ENCODE measurements around the gene NF1.
A peak's percentile ranks its signal among the peaks of the same experiment; 100 is the strongest.
"Not testable (repeated sequence)": the region's sequence is repeated elsewhere in the genome, so short reads cannot be mapped to it uniquely, and the experiment has no call there.

Gene NF1

GRCh38 chr17:31309556-31309955, 214.8 kb downstream of the NF1 start:
- peak; percentile 28 for DNase-seq

DNA sequence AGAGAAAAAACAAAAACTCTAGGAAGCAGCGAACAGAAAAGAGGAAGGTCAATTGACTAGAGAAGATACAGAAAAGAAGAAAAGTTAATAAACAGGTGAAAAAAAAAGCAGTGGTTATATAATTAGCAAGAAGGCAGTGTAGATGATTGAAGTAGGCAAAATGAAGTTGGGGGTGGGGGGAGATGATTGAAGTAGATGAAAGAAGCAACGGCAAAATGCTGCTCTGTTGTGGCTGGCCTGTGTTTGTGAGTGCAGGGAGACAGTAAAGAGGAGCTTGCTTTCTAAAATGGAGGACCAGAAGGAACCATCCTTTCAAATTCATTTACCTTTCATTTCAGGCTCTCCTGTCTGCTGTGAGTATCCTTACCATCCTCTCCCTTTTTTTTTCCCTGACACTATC, 215.5 kb downstream of the NF1 start:
- DNase-seq, result peak; percentile 53

DNA sequence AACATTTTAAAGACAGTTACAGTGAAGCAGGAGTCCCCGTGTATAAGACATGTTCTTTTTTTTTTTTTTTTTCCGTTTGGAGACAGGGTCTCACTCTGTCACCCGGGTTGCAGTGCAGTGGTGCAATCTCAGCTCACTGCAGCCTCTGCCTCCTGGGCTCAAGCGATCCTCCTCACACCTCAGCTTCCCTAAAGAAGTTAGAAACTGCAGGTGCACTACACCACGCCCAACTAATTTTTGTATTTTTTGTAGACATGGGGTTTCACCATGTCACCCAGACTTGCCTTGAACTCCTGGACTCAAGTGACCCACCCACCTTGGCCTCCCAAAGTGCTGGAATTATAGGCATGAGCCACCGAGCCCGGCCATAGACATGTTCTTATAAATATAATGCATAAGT, 216.1 kb downstream of the NF1 start:
- DNase-seq, result peak; percentile 37

GRCh38 chr17:31311526-31311925, 216.7 kb downstream of the NF1 start:
- peak; percentile 31 for DNase-seq

- DNase-seq, result peak; percentile 52
Measured at GRCh38 chr17:31312223-31312622, 217.4 kb downstream of the NF1 start.

- DNase-seq, result peak; percentile 72
Measured at GRCh38 chr17:31313982-31314781, 219.4 kb downstream of the NF1 start, which contains the start of gene EVI2B. Gene EVI2B, minus strand, starts transcription at chr17:31314054. Its CDS starts 8,445 bp downstream, at chr17:31305609.

- DNase-seq, result no peak
Measured at GRCh38 chr17:31314782-31315100, 220.0 kb downstream of the NF1 start.

GRCh38 chr17:31318298-31318801, 223.6 kb downstream of the NF1 start:
- peak; percentile 75 for DNase-seq

DNA sequence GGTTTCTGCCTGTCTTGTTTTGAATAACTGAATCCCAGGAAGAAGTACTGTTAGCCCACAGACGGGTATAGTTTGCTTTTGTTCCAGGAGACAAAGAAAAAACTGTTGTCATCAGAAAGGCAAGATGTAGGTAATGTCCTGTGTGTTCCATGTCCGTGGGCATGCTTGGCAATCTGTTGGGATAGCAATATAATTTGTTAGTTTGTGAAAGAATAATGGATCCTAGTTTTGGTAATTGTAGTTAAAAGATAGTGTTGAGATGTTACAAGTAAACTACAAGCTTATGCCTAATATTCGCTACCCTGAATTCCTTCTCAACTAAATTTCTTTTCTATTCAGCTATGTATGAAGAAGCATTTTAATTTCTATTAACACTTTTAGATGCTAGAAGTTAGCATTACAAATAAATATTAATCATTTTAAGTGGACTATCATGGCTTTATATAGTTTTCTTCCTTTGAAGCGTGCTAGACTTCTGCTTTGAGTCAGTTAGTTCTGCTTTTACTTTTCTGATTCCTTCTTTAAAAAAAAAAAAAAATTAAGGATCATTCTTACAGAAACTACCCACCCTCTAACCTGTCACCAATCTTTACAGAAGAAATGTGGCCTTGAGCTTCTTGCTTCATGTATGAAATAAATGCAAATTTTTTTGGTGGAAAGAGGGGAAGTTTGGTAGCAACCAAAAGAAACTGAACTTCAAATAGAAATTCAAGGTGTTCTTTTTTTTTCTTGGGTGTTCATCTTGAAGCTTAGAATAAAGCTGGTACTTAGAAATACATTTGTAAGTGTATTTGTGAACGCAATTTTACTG, 224.3 kb downstream of the NF1 start:
- peak; percentile 52 for DNase-seq

DNA sequence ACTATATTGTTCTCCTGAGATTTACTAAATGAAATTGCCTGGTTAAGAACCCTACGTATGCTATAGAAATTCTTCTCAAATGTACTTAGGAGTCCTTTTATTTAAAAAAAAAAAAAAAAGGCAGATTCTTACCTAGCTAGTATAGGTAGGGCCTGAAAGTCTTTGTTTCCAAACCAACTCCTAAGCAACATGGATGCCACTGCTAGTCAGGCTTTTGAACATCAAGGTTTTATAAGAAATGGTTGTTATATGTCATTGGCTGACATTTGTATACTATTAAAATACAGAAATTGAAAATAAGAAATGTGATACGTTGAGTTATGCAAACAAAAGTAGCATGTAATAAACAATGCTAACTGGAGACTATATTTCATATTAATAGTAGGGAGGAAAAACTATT, 225.5 kb downstream of the NF1 start:
- no peak for DNase-seq

- DNase-seq, result no peak
Measured at GRCh38 chr17:31320791-31321190, 226.0 kb downstream of the NF1 start.

DNA sequence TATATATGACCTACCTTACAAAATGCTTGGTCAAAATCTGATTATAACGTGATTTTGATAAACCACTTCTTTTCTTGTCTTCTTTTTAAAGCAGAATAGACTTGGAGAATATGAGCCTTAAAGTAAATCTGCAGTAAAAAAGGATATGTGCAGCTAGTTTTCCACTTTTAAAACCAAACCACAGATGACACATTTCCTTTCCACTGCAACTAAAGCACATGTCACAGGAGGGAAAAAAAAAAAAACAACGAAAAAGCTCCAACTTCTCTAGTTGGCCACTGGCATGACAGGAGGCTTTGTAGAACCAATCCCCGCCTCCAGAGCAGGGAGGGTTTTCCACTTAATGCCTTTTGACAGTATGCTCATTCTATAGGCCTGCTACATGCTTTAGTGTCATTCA, 226.7 kb downstream of the NF1 start, which contains the start of gene EVI2A:
Gene EVI2A, minus strand, starts transcription at position 142 of the 400 bp plus-strand sequence. CDS start 2,609 bp downstream, outside the sequence.
- peak; percentile 87 for DNase-seq

- peak; percentile 32 for DNase-seq
Measured at GRCh38 chr17:31321966-31322365, 227.2 kb downstream of the NF1 start.

DNA sequence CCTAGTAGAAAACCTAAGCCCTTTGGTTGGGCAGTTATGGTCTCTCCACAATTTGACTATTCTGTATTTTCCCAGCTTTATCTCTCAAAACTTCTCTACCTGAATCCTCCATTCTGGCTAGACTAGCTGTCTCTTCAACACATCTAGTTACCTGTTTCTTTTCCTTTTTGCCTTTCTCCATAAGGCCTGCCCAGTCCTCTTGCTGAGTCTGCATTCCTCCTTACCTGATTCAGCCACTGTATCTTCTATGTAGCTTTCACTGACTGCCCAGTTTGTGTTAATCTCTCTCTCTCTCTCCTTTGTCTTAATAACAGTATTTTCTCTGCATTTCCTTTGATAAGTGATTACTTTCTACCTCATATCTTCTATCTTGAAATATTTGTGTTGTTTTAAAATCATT, 228.8 kb downstream of the NF1 start:
- DNase-seq, result no peak

GRCh38 chr17:31327534-31328159, 232.9 kb downstream of the NF1 start:
- DNase-seq, result no peak

DNA sequence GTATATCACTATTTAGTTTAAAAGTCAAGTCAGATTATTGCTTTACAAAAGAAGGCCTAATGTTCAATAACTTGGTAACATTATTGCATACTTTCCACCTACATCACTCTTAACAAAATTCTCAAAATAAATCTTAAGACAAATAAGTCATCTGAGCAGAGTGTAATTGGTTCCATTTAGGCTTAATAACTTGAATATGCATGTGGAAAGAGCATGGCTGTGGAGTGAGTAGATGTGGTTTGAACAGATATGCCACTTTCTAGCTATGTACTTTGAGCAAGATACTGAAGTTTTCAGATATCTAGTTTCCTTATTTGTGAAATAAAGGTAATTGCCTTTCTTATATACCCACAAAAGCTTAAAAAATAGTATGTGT, 233.4 kb downstream of the NF1 start:
- no peak for DNase-seq

DNA sequence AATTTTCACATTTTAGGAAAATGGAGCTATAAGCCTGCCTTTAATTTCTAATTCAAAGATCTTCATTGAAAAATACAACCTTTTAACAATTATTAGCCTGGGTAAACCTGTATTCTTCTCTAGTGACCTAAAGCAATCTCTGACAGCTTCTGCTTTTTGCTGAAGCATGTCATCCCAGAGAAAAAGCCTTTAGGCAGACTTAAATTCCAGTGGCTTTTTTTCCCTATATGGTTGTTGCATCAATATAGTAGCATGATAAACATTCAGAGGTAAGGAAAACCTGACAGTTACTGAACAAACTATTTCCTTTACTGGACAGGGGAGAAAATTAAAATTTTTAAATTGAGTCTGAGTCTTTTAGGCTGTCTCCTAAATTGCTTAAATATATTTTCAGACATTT, 234.4 kb downstream of the NF1 start:
- no peak for DNase-seq

DNA sequence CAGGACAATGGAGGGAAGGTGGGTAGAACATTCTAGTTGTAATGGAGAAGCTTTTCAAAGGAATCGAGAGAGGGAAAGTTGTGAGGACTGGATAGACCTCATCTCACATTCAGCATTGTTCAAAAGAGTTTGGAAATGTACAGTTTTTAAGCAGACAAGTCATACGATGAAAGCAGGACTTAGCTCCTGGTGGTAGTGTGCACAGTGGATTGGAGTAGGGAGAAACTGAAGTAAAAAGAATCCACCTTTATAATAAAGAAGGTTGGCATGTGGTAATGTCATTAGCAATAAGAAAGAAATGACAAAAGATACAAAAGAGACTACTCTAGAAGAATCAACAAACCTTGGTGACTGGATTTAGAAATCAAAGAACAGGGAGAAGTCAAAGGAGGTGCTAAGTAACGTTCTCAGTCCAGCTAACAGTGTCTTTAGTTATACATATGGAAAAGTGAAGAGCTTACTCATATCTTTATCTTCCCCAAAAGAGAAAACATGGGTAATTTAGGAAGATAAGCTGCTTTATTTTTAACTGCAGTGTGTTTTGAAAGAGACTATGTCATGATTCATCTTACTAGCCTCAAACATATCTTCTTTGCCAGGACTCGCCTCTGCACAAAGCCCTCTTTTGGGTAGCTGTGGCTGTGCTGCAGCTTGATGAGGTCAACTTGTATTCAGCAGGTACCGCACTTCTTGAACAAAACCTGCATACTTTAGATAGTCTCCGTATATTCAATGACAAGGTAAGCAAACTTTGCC, 245.3 kb downstream of the NF1 start:
- no peak for DNase-seq

DNA sequence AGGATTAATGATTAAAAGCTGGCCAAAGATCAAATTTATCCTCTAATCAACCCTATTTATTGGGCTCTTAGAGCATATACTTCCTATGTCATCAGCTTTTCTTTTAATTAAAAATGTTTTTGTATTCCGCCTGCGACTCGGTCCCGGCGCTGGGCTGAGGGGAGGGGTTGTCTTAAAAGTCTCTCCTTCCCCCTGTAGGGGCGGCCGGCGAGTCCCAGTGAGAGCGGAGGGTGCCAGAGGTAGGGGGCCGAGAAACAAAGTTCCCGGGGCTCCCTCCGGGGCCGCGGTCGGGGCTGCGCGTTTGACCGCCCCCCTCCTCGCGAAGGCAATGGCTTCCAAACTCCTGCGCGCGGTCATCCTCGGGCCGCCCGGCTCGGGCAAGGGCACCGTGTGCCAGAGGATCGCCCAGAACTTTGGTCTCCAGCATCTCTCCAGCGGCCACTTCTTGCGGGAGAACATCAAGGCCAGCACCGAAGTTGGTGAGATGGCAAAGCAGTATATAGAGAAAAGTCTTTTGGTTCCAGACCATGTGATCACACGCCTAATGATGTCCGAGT, 250.5 kb downstream of the NF1 start:
- not testable (repeated sequence) for DNase-seq

DNA sequence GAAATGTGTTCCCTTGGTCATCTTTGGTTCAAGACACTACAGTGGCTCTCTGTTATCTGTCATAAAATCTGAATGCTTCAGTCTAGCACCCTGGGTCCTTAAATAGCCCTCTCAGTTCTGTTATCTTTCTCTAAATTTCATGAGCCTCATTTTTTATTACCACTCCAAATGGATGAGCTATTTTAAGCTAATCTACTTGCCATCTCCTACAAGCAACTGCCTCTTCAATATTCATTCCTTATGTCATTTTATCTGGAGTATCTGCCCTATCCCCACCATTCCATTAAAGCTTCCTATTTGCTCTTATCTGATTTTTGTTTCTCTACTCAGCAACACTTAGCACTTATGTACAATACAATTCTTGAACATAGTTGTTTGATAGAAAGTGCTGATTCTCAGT, 254.7 kb downstream of the NF1 start:
- no peak for DNase-seq

DNA sequence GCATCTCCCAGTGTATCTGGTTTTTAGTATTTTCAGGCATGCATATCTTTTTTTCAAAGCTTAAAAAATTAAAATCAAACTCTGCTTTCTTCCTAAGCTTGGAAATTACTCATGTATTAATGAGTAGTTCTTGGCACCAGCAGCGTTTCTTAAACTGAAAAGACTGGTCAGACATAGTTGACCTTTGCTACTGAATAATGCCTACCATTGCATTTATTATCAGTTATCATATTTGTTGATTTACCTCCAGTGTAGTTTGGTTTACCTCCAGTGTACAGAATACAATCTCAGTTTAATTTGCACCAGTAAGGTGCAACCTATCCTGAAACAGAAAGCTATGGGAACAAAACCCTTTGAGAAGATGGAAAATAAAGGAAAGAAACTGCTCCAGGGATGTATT, 261.2 kb downstream of the NF1 start:
- no peak for DNase-seq

- DNase-seq, result no peak
Measured at GRCh38 chr17:31357091-31357490, 262.3 kb downstream of the NF1 start.
